OCI-LY7 (cell line): Measurements from ENCODE around the gene DIP2C.

ENCODE experiments used
- EZH2phosphoT487 ChIP-seq: fragments of 200-600 bp; sonication (generic); IDR thresholded peaks from 2 replicates; pipeline ENCODE4 v1.6.1; 2018; ENCODE audit warnings: low read depth, borderline replicate concordance, mild to moderate bottlenecking, mixed run types, antibody characterized with exemption, low read length, moderate library complexity, mixed read lengths
- TF ChIP-seq, protein P1 (sequence below): fragments of 200-600 bp; sonication (generic); conservative IDR thresholded peaks from 2 replicates; pipeline ENCODE4 v1.5.1; 2014; ENCODE audit warnings: mild to moderate bottlenecking, antibody characterized with exemption, low read length, moderate library complexity, mixed read lengths

DNA sequence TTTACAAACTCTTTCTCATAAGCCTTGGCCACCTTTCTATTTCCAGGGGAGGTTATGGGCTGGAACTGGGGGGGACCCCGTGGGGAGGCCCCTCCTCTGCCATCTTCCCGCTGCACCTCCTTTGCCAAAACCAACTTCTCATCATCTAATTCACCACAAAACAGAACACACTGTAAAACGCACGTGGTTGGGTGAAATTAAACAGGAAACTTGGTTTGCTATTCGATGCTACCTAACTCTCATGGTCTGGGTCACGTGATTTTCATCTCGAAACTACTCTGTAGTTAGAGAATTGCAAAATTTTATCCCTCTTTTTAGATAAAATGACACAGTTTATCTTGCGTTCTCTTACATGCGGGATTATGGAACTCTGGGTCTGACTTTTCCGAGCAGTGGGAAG is 312.2 kb downstream of the DIP2C start:
- TF ChIP-seq, protein P1, sequence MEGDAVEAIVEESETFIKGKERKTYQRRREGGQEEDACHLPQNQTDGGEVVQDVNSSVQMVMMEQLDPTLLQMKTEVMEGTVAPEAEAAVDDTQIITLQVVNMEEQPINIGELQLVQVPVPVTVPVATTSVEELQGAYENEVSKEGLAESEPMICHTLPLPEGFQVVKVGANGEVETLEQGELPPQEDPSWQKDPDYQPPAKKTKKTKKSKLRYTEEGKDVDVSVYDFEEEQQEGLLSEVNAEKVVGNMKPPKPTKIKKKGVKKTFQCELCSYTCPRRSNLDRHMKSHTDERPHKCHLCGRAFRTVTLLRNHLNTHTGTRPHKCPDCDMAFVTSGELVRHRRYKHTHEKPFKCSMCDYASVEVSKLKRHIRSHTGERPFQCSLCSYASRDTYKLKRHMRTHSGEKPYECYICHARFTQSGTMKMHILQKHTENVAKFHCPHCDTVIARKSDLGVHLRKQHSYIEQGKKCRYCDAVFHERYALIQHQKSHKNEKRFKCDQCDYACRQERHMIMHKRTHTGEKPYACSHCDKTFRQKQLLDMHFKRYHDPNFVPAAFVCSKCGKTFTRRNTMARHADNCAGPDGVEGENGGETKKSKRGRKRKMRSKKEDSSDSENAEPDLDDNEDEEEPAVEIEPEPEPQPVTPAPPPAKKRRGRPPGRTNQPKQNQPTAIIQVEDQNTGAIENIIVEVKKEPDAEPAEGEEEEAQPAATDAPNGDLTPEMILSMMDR: no peak
- no peak for TF ChIP-seq EZH2phosphoT487
